Daoy (cell line): Measurements from ENCODE around the gene HVCN1. TPM values are rescaled to one million over a fixed set of nuclear protein-coding genes. Genes with fewer than 3 reads are reported as not detected.
A peak's percentile ranks its signal among the peaks of the same experiment; 100 is the strongest.
"Not testable (repeated sequence)": the region's sequence is repeated elsewhere in the genome, so short reads cannot be mapped to it uniquely, and the experiment has no call there.

Experiments used
- DNase-seq: peaks from one replicate; pipeline ENCODE4 v3.0.0-alpha.2; 2015; ENCODE audit warnings: low read depth
- total RNA-seq: library from RNA; depleted of rRNA; stranded (reverse); fragments of >200 nt; shearing (Covaris generic); gene quantifications from 2 replicates; pipeline ENCODE4 v1.2.3, GENCODE V29; 2014; rRNA removed

HVCN1 gene
- total RNA-seq = 0.23 TPM in 1 of 2 replicates, not detected in the other

GRCh38 chr12:110688446-110689280 is at the start of gene HVCN1:
TSS of gene HVCN1 (minus strand) at chr12:110689115. CDS start at chr12:110683245, 5,870 bp downstream.
- peak; percentile 26 for DNase-seq

- no peak for DNase-seq
Observed at GRCh38 chr12:110737532-110737931, 48.6 kb upstream of the HVCN1 start.

GRCh38 chr12:110737016-110737415 is 48.1 kb upstream of the HVCN1 start:
- not testable (repeated sequence) for DNase-seq

- no peak for DNase-seq
Observed at GRCh38 chr12:110733900-110734299, 45.0 kb upstream of the HVCN1 start.

GRCh38 chr12:110733089-110733715 is 44.3 kb upstream of the HVCN1 start:
- no peak for DNase-seq

- DNase-seq = no peak
Observed at GRCh38 chr12:110732572-110732971, 43.7 kb upstream of the HVCN1 start.

GRCh38 chr12:110731479-110731878 is 42.6 kb upstream of the HVCN1 start:
- DNase-seq = no peak

- no peak for DNase-seq
Observed at GRCh38 chr12:110728628-110729027, 39.7 kb upstream of the HVCN1 start.

- DNase-seq = no peak
Observed at GRCh38 chr12:110726708-110727369, 37.9 kb upstream of the HVCN1 start.

- no peak for DNase-seq
Observed at GRCh38 chr12:110726028-110726427, 37.1 kb upstream of the HVCN1 start.

GRCh38 chr12:110725267-110725666 is 36.4 kb upstream of the HVCN1 start:
- no peak for DNase-seq

- not testable (repeated sequence) for DNase-seq
Observed at GRCh38 chr12:110722892-110723291, 34.0 kb upstream of the HVCN1 start.

- no peak for DNase-seq
Observed at GRCh38 chr12:110721570-110721969, 32.7 kb upstream of the HVCN1 start.

- no peak for DNase-seq
Observed at GRCh38 chr12:110720516-110720915, 31.6 kb upstream of the HVCN1 start.

GRCh38 chr12:110718222-110718908 is 29.4 kb upstream of the HVCN1 start:
- DNase-seq = no peak

GRCh38 chr12:110717037-110717436 is 28.1 kb upstream of the HVCN1 start:
- DNase-seq = no peak

- no peak for DNase-seq
Observed at GRCh38 chr12:110708917-110709316, 20.0 kb upstream of the HVCN1 start.

- no peak for DNase-seq
Observed at GRCh38 chr12:110705309-110705708, 16.4 kb upstream of the HVCN1 start.

GRCh38 chr12:110704750-110705149 is 15.8 kb upstream of the HVCN1 start:
- no peak for DNase-seq

- DNase-seq = no peak
Observed at GRCh38 chr12:110704231-110704630, 15.3 kb upstream of the HVCN1 start.

- no peak for DNase-seq
Observed at GRCh38 chr12:110702081-110702480, 13.2 kb upstream of the HVCN1 start.
